Tibial nerve (tissue), 4 donors: ENCODE results near the gene PRR35. TPM values are rescaled to one million over a fixed set of nuclear protein-coding genes. Genes with fewer than 3 reads are reported as not detected.

ENCODE experiments used
- DNase-seq, 2 donors: peaks; one replicate each; pipeline ENCODE4 v3.0.0-alpha.2; 2019; ENCODE audit warnings: low spot score in 2 of 2
- H3K27ac ChIP-seq, 4 donors: fragments of 200-600 bp; sonication (generic) in 3 of 4; one replicate each; pipeline ENCODE4 v1.5.1; 2017 to 2019; ENCODE audit warnings: mild to moderate bottlenecking in 1 of 4
- H3K27me3 ChIP-seq, 2 donors: fragments of 200-600 bp; sonication (generic) in 1 of 2; one replicate each; pipeline versions ENCODE4 v1.5.1 to v1.6.0; 2017 to 2019
- H3K36me3 ChIP-seq, 3 donors: fragments of 200-600 bp; sonication (generic); one replicate each; pipeline ENCODE4 v1.5.1; 2018 to 2019
- H3K4me1 ChIP-seq, 4 donors: fragments of 200-600 bp; sonication (generic) in 3 of 4; one replicate each; pipeline ENCODE4 v1.5.1; 2017 to 2019
- H3K4me3 ChIP-seq, 4 donors: fragments of 200-600 bp; sonication (generic) in 3 of 4; one replicate each; pipeline ENCODE4 v1.5.1; 2017 to 2019; ENCODE audit warnings: mild to moderate bottlenecking in 1 of 4, moderate library complexity in 1 of 4
- H3K9me3 ChIP-seq, 4 donors: fragments of 200-600 bp; sonication (generic) in 3 of 4; one replicate each; pipeline ENCODE4 v1.5.1; 2017 to 2019
- CTCF ChIP-seq, 5 experiments: fragments of 200-600 bp in 3 of 5; fragments of 450-650 bp in 2 of 5; sonication (generic) in 3 of 5; IDR thresholded peaks; one replicate each; pipeline ENCODE4 v1.5.1; 2016 to 2019; ENCODE audit warnings: antibody characterized with exemption in 5 of 5, mild to moderate bottlenecking in 3 of 5, moderate library complexity in 2 of 5
- EP300 ChIP-seq, 2 donors: sonication (generic); formaldehyde crosslinking; IDR thresholded peaks; one replicate each; pipeline ENCODE4 v1.6.1; 2017; ENCODE audit warnings: antibody characterized with exemption in 2 of 2, mild to moderate bottlenecking in 1 of 2
- POLR2A ChIP-seq, 2 donors: fragments of 450-650 bp; IDR thresholded peaks; one replicate each; pipeline ENCODE4 v1.6.1; 2017; ENCODE audit warnings: antibody characterized with exemption in 2 of 2, mild to moderate bottlenecking in 2 of 2, moderate library complexity in 2 of 2
- WGBS, 2 donors: methylation state at CpG; one replicate each; pipeline ENCODE4 v1.1.5; 2018; 5-methylcytosine and 5-hydroxymethylcytosine counted together
- small RNA-seq: library from RNA; depleted of rRNA; stranded (forward); fragments of <200 nt; gene quantifications from one replicate; pipeline ENCODE3, GENCODE V24; 2016
- total RNA-seq, 4 donors: library from RNA; depleted of rRNA; stranded (reverse); fragments of >200 nt; gene quantifications; one replicate each; pipeline ENCODE4 v1.1.0, GENCODE V29; 2016

The PRR35 gene
- total RNA-seq, 4 donors from 2014 or later = not detected

DNA sequence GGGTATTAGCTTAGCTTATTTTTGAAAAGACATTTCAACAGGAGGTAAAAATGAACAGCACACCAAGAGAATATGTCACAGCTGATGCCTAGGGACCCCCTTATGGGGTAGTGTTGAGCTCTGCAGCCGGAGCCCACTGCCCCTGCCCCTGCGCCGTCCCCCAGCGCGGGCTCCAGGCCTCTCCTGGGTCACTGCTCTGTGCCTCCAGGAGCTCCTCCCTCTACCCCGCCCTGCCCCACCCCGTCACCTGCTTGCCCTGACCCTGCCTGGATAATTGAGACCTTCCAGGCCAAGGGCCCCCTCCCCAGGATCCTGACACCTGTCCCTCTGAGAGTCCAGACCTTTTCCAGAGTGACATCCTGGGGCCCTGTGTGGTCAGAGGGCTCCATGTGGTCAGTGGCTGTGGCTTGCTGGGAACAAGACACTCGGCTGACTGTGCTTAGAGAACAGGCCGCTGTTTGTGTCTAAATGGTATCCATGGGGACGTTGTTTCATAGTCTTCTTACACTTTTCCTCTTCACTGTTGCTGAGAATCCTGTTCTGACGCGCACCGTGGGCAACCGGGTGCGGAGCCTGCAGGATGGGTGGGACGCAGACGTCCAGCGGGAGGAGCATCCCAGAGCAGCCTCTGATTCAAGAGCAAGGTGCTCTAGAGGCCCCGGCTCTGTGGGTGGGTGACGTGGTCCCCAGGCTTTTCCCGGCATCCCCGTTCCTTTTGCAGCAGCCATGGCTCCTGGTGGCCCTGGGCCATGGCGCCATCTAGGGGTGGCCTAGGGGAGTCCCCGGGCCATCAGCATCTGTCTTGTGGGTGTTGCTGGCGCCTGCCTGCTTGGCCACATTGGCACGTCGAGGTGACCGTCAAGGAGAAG, 50.6 kb downstream of the PRR35 start:
- Histone ChIP-seq H3K4me1 (peaks cover 0 to 26% (median 10%) of the 10 kb centered on the region in 4 donors), H3K27me3 (no peaks in the 10 kb centered on the region), H3K9me3 (no peaks in the 10 kb centered on the region), H3K36me3 (peaks cover 0 to 10% (median 0%) of the 10 kb centered on the region in 3 donors), H3K27ac (peak overlapping the region in 2 of 4 donors; percentile 77 to 88), H3K4me3 (no peak overlapping the region)
- TF ChIP-seq CTCF (IDR thresholded peaks at IDR 0.05) = peak; percentile 67 to 81 (median 77)
- TF ChIP-seq POLR2A (IDR thresholded peaks at IDR 0.05) = no peak
- peak in 1 of 2 donors; percentile 20 for TF ChIP-seq EP300 (IDR thresholded peaks at IDR 0.05)
- DNase-seq = peak in 1 of 2 donors; percentile 36
- 49 to 68% methylated on average over 21 to 23 of the region's 28 CpGs for WGBS, 2 donors

DNA sequence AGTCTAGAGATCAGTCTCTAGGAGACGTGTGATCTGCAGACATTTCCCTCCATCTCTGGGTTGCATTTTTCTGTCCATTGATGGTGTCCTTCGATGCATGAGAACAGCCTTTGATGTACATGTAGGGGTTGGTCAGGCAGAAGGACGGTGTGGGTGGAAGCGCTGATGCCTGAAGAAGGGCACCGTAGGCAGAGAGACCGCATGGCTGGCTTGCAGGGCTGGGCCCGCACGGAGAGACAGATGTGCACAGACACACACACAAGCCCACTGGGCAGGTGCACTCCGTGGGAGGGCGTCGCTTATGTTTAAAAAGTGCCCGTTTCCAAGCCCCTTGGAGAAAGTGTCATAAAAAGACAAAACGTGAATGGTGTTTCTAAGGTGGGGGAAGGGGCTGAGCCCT, 54.9 kb downstream of the PRR35 start:
- no peaks in the 10 kb centered on the region for H3K27me3 ChIP-seq
- H3K4me1 ChIP-seq = peaks cover 0 to 12% (median 6%) of the 10 kb centered on the region in 4 donors
- no peak overlapping the region for H3K27ac ChIP-seq
- no peak overlapping the region for H3K4me3 ChIP-seq
- H3K36me3 ChIP-seq = peaks cover 0 to 39% (median 0%) of the 10 kb centered on the region in 3 donors
- TF ChIP-seq EP300 (IDR thresholded peaks at IDR 0.05) = no peak
- no peak for TF ChIP-seq CTCF (IDR thresholded peaks at IDR 0.05)
- TF ChIP-seq POLR2A (IDR thresholded peaks at IDR 0.05) = no peak
- 89% methylated on average over 13 of the region's 13 CpGs for WGBS, 2 donors
- DNase-seq = no peak
- no peaks in the 10 kb centered on the region for H3K9me3 ChIP-seq

Small RNA genes within 50 kb of the gene (small RNA-seq; reads per million reads assigned to genes)
- gene MIR3176 (0.47 reads per million), gene MIR5587 (not detected), gene Z98883.1 (not detected)

Other genes with a start within 250 kb of the PRR35 start
- gene AXIN1, start 207.7 kb upstream of the PRR35 start, total RNA-seq = 10 to 100 TPM; 23.4 to 37.1 (median 25.0) TPM
- 10 to 100 TPM; 45.1 to 79.5 (median 65.3) TPM for gene MRPL28, start 189.9 kb upstream of the PRR35 start, total RNA-seq
- gene PGAP6, start 178.4 kb upstream of the PRR35 start, total RNA-seq = 10 to 100 TPM; 22.7 to 69.3 (median 36.7) TPM
- gene NME4, start 163.2 kb upstream of the PRR35 start, total RNA-seq = 10 to 100 TPM; 26.7 to 99.6 (median 47.8) TPM
- gene DECR2, start 158.5 kb upstream of the PRR35 start, total RNA-seq = 10 to 100 TPM; 20.3 to 68.4 (median 33.6) TPM
- gene RAB11FIP3, start 134.7 kb upstream of the PRR35 start, total RNA-seq = 100 to 1,000 TPM in 1 of 4 donors, 10 to 100 TPM in 3; 30.2 to 128 (median 54.6) TPM
- gene CAPN15, start 32.7 kb upstream of the PRR35 start, total RNA-seq = 10 to 100 TPM; 19.0 to 91.5 (median 52.5) TPM
- gene NHLRC4, start 6.6 kb downstream of the PRR35 start, total RNA-seq = 1 to 10 TPM in 3 of 4 donors, under 1 TPM in 1; 0.98 to 5.2 (median 1.9) TPM
- gene PIGQ, start 9.6 kb downstream of the PRR35 start, total RNA-seq = 10 to 100 TPM; 49.2 to 89.6 (median 71.8) TPM
- 10 to 100 TPM; 21.1 to 30.6 (median 27.5) TPM for gene RAB40C, start 29.7 kb downstream of the PRR35 start, total RNA-seq
- gene WFIKKN1, start 70.6 kb downstream of the PRR35 start, total RNA-seq = 1 to 10 TPM in 3 of 4 donors, under 1 TPM in 1; 0.66 to 3.9 (median 1.8) TPM
- 100 to 1,000 TPM; 147 to 204 (median 176) TPM for gene METTL26, start 75.9 kb downstream of the PRR35 start, total RNA-seq
- gene MCRIP2, start 81.4 kb downstream of the PRR35 start, total RNA-seq = 10 to 100 TPM; 20.8 to 37.7 (median 32.4) TPM
- 10 to 100 TPM; 26.9 to 83.7 (median 54.1) TPM for gene WDR90, start 89.0 kb downstream of the PRR35 start, total RNA-seq
- gene RHOT2, start 107.7 kb downstream of the PRR35 start, total RNA-seq = 100 to 1,000 TPM in 3 of 4 donors, 10 to 100 TPM in 1; 68.6 to 188 (median 106) TPM
- 1 to 10 TPM in 3 of 4 donors, under 1 TPM in 1; 0.90 to 3.5 (median 1.9) TPM for gene RHBDL1, start 115.3 kb downstream of the PRR35 start, total RNA-seq
- gene STUB1, start 120.0 kb downstream of the PRR35 start, total RNA-seq = 100 to 1,000 TPM; 152 to 213 (median 186) TPM
- gene JMJD8, start 123.9 kb downstream of the PRR35 start, total RNA-seq = 100 to 1,000 TPM in 2 of 4 donors, 10 to 100 TPM in 2; 83.1 to 119 (median 101) TPM
- gene WDR24, start 130.0 kb downstream of the PRR35 start, total RNA-seq = 10 to 100 TPM; 13.1 to 18.2 (median 15.8) TPM
- gene FBXL16, start 145.4 kb downstream of the PRR35 start, total RNA-seq = 1 to 10 TPM; 1.5 to 5.7 (median 3.5) TPM
- 100 to 1,000 TPM in 3 of 4 donors, 10 to 100 TPM in 1; 78.8 to 131 (median 108) TPM for gene METRN, start 154.7 kb downstream of the PRR35 start, total RNA-seq
- 10 to 100 TPM; 43.7 to 98.7 (median 78.6) TPM for gene ANTKMT, start 160.8 kb downstream of the PRR35 start, total RNA-seq
- 1 to 10 TPM in 2 of 4 donors, under 1 TPM in 2; 0.63 to 7.5 (median 3.0) TPM for gene CCDC78, start 166.0 kb downstream of the PRR35 start, total RNA-seq
- 10 to 100 TPM in 1 of 4 donors, 1 to 10 TPM in 3; 3.5 to 18.0 (median 6.3) TPM for gene HAGHL, start 166.7 kb downstream of the PRR35 start, total RNA-seq
- 10 to 100 TPM; 39.8 to 53.2 (median 45.6) TPM for gene CIAO3, start 180.6 kb downstream of the PRR35 start, total RNA-seq
- 1 to 10 TPM in 1 of 4 donors, not detected in 3; 1.5 TPM for gene MSLN, start 200.3 kb downstream of the PRR35 start, total RNA-seq
- gene RPUSD1, start 228.0 kb downstream of the PRR35 start, total RNA-seq = 10 to 100 TPM in 3 of 4 donors, 1 to 10 TPM in 1; 8.5 to 18.3 (median 12.5) TPM
- 10 to 100 TPM in 3 of 4 donors, 1 to 10 TPM in 1; 6.1 to 57.5 (median 17.7) TPM for gene CHTF18, start 228.2 kb downstream of the PRR35 start, total RNA-seq
- gene GNG13, start 240.3 kb downstream of the PRR35 start, total RNA-seq = not detected